Kidney glomerular epithelial cell (primary cell): ENCODE measurements around the gene CDC27.
"Not testable (repeated sequence)": the region's sequence is repeated elsewhere in the genome, so short reads cannot be mapped to it uniquely, and the experiment has no call there.

ENCODE experiments used
- DNase-seq: peaks from one replicate; lab custom pipeline; 2025; lab: John Stamatoyannopoulos, UW

CDC27 gene

GRCh38 chr17:47188876-47189731 is at the start of gene CDC27:
Gene CDC27 (minus strand): TSS chr17:47189295. CDS start chr17:47189172, 123 bp downstream.
- DNase-seq, result peak; percentile 99

GRCh38 chr17:47238321-47239010 is 49.4 kb upstream of the CDC27 start:
- no peak for DNase-seq

GRCh38 chr17:47237841-47238240 is 48.7 kb upstream of the CDC27 start:
- DNase-seq, result no peak

- DNase-seq, result no peak
Measured at GRCh38 chr17:47235923-47236322, 46.8 kb upstream of the CDC27 start.

- DNase-seq, result no peak
Measured at GRCh38 chr17:47235506-47235905, 46.4 kb upstream of the CDC27 start.

- DNase-seq, result no peak
Measured at GRCh38 chr17:47232465-47232864, 43.4 kb upstream of the CDC27 start.

- DNase-seq, result no peak
Measured at GRCh38 chr17:47231866-47232265, 42.8 kb upstream of the CDC27 start.

- no peak for DNase-seq
Measured at GRCh38 chr17:47231334-47231733, 42.2 kb upstream of the CDC27 start.

GRCh38 chr17:47230864-47231263 is 41.8 kb upstream of the CDC27 start:
- DNase-seq, result peak; percentile 46

- DNase-seq, result peak; percentile 91
Measured at GRCh38 chr17:47229535-47230443, 40.7 kb upstream of the CDC27 start.

- no peak for DNase-seq
Measured at GRCh38 chr17:47227862-47228261, 38.8 kb upstream of the CDC27 start.

GRCh38 chr17:47225911-47226688 is 37.0 kb upstream of the CDC27 start:
- DNase-seq, result no peak

- peak; percentile 76 for DNase-seq
Measured at GRCh38 chr17:47225436-47225858, 36.4 kb upstream of the CDC27 start.

- DNase-seq, result no peak
Measured at GRCh38 chr17:47224966-47225365, 35.9 kb upstream of the CDC27 start.

GRCh38 chr17:47224077-47224476 is 35.0 kb upstream of the CDC27 start:
- not testable (repeated sequence) for DNase-seq

- no peak for DNase-seq
Measured at GRCh38 chr17:47223460-47223859, 34.4 kb upstream of the CDC27 start.

GRCh38 chr17:47223007-47223406 is 33.9 kb upstream of the CDC27 start:
- no peak for DNase-seq

- DNase-seq, result no peak
Measured at GRCh38 chr17:47222047-47222446, 33.0 kb upstream of the CDC27 start.

- DNase-seq, result no peak
Measured at GRCh38 chr17:47221154-47221553, 32.1 kb upstream of the CDC27 start.

- DNase-seq, result no peak
Measured at GRCh38 chr17:47220531-47220999, 31.5 kb upstream of the CDC27 start.
